Hematopoietic multipotent progenitor cell treated with erythropoietin and hydrocortisone succinate and interleukin-3 and kit ligand, for 8 days (in vitro differentiated cells): Measurements from ENCODE around the gene AFF3.

Source experiments
- DNase-seq: peaks from one replicate; pipeline ENCODE4 v3.0.0-alpha.2; 2015

The AFF3 gene

GRCh38 chr2:100000915-100001707, 141.3 kb downstream of the AFF3 start:
- DNase-seq: no peak

- no peak for DNase-seq
Observed at GRCh38 chr2:99998651-99999320, 143.6 kb downstream of the AFF3 start.

- no peak for DNase-seq
Observed at GRCh38 chr2:99989905-99990304, 152.5 kb downstream of the AFF3 start.

GRCh38 chr2:99988599-99988998, 153.8 kb downstream of the AFF3 start:
- DNase-seq: no peak

GRCh38 chr2:99987160-99987559, 155.2 kb downstream of the AFF3 start:
- DNase-seq: no peak

GRCh38 chr2:99984799-99985515, 157.4 kb downstream of the AFF3 start:
- DNase-seq: no peak

GRCh38 chr2:99982744-99983143, 159.6 kb downstream of the AFF3 start:
- DNase-seq: no peak

GRCh38 chr2:99981840-99982239, 160.6 kb downstream of the AFF3 start:
- no peak for DNase-seq

GRCh38 chr2:99980176-99980575, 162.2 kb downstream of the AFF3 start:
- no peak for DNase-seq

GRCh38 chr2:99977966-99978365, 164.4 kb downstream of the AFF3 start:
- no peak for DNase-seq

- DNase-seq: no peak
Observed at GRCh38 chr2:99975386-99975785, 167.0 kb downstream of the AFF3 start.

- DNase-seq: no peak
Observed at GRCh38 chr2:99974682-99975375, 167.6 kb downstream of the AFF3 start.

GRCh38 chr2:99974275-99974674, 168.1 kb downstream of the AFF3 start:
- DNase-seq: no peak

- no peak for DNase-seq
Observed at GRCh38 chr2:99971326-99971900, 171.0 kb downstream of the AFF3 start.

GRCh38 chr2:99970292-99970868, 172.0 kb downstream of the AFF3 start:
- no peak for DNase-seq

- no peak for DNase-seq
Observed at GRCh38 chr2:99961196-99961913, 181.0 kb downstream of the AFF3 start.

- no peak for DNase-seq
Observed at GRCh38 chr2:99960790-99961189, 181.6 kb downstream of the AFF3 start.

GRCh38 chr2:99960291-99960690, 182.1 kb downstream of the AFF3 start:
- no peak for DNase-seq

GRCh38 chr2:99959261-99960014, 183.0 kb downstream of the AFF3 start:
- no peak for DNase-seq

GRCh38 chr2:99957332-99958133, 184.9 kb downstream of the AFF3 start:
- no peak for DNase-seq
